Activated naive CD4-positive, alpha-beta T cell treated with anti-CD3 and anti-CD28 coated beads, Interleukin-2, amount 50 U/mL, for 72 hours (primary cell): Measurements from ENCODE around the gene PAPPA2. TPM values are rescaled to one million over a fixed set of nuclear protein-coding genes. Genes with fewer than 3 reads are reported as not detected.

ENCODE experiments used
- ATAC-seq, 2 donors: fragments of 150-1000 bp; cut with Tn5 transposase; 2 replicates each; pipeline ENCODE4 v1.10.0; 2021; ENCODE audit warnings: mild to moderate bottlenecking in 2 of 2, moderate library complexity in 2 of 2
- DNase-seq, 2 donors: peaks; one replicate each; pipeline ENCODE4 v3.0.0; 2021 to 2022; ENCODE audit warnings: low spot score in 2 of 2
- H3K27ac Mint-ChIP-seq, 2 donors: one replicate each; pipeline ENCODE4 v1.8.0; 2022; ENCODE audit warnings: mild to moderate bottlenecking in 2 of 2, mixed read lengths in 2 of 2
- H3K36me3 Mint-ChIP-seq, 2 donors: one replicate each; pipeline ENCODE4 v1.8.0; 2022; ENCODE audit warnings: mixed read lengths in 2 of 2
- H3K9me3 Mint-ChIP-seq, 2 donors: one replicate each; pipeline ENCODE4 v1.8.0; 2022; ENCODE audit warnings: mixed read lengths in 2 of 2
- total RNA-seq, 2 donors: library from RNA; stranded (reverse); gene quantifications; one replicate each; pipeline ENCODE4 v1.2.3, GENCODE V29; 2022

PAPPA2 gene
- total RNA-seq, 2 donors from 2014 or later = 1.3 to 2.1 TPM

DNA sequence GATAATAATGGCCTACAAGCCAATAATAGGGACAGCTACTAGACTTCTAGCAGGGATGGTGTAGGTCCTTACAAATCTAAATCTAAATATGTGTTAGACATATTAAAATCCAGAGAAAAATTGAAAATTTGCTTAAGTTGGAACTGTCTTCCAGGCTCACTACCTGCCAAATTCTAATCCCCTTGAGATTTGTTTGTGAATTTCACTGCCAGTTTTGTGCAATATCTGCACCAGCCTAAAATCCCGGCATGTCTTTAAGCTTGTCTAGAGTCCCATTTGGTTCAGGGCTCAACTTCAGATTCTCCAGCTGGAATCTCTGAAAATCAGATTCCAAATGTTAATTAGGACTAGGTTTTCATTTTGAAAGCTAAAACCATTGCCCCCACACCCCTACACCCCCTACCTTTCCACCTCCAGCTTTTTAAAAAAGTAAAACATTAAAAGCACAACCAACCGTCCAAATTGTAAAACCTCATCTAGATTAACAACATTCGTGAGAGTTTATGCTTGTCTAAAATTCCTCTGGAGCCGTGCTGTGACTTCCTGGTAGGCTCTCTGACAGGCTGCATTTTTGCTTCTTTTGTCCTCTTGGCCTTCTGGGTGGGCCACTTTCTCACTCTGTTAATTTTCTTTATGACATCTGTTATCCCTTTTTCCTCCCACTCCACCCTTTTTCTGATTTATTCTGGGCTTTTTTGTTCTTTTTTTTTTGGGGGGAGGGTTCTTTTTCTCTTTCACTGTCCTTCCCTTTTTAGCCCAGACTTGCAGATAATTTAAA is 348.7 kb downstream of the PAPPA2 start:
- H3K36me3 Mint-ChIP-seq = no peaks in the 10 kb centered on the region
- H3K9me3 Mint-ChIP-seq = peaks cover 4 to 9% of the 10 kb centered on the region in 2 donors
- ATAC-seq (no peak), DNase-seq (no peak)
- no peak overlapping the region for H3K27ac Mint-ChIP-seq

DNA sequence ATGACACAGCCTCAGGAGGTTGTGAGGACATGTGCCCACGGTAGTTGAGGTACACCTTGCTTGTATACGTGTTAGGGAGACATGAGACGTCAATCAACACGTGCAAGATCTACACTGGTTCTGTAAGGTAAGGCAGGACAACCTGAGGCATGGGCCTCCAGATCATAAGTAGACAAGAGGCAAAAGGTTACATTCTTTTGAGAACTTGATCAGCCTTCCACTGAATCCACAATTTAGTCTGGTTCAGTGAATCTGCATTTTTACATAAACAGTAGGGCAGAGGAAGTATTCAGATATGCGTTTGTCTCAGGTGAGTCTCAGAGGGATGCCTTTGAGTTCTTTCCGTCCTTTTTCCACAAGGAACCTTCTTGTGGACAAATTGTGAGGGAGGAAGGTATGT is 352.6 kb downstream of the PAPPA2 start:
- H3K36me3 Mint-ChIP-seq = no peaks in the 10 kb centered on the region
- H3K9me3 Mint-ChIP-seq = peaks cover 4 to 9% of the 10 kb centered on the region in 2 donors
- no peak for ATAC-seq
- no peak for DNase-seq
- no peak overlapping the region for H3K27ac Mint-ChIP-seq

DNA sequence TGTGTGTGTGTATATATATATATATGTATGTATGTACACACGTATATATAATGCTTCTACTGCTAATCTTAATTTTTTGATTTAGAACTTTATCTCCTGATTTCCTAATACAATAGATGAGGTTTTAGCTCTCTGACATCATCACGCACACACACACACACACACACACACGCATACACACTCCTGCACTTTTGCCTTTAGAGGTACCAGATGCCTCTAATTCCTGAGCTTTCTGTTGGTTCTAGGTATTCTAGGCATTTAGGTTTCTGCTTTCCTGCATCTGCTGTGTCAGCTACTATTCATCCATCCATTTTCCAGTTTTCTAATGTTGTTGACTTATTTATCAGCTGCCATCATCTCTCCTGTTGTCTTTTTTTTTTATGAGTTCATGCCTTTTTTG is 353.3 kb downstream of the PAPPA2 start:
- no peaks in the 10 kb centered on the region for H3K36me3 Mint-ChIP-seq
- H3K27ac Mint-ChIP-seq = no peak overlapping the region
- peaks cover 4 to 9% of the 10 kb centered on the region in 2 donors for H3K9me3 Mint-ChIP-seq
- no peak for ATAC-seq
- no peak for DNase-seq

DNA sequence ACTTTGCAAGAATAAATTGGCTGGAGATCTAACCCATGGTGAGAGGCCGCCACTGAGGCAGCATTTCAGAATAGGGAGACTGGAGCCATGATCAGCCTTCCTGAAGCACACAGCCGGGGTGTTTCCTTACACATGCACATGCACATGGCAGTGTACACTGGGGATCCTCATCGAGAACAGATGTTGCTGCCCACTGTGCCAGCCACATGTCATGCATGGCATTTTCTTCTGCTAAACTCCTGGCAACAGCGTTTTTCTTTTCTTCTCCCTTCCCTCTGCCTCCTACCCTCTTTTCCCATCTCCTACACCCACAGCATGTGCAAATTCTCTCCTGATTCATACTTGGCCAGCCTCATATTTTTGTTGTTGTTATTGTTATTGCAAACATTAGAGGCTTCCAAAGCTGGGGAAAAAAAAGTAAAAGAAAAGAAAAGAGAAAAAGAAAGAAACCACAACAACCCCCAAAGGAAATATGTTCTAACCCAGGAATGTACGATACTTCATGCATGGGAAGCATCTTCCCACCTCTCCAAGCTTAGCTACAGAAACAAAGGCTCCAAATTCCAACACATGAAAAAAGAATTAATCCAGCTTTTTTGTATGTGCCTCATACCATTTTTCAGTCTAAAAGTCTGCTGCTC is 357.5 kb downstream of the PAPPA2 start:
- H3K36me3 Mint-ChIP-seq = no peaks in the 10 kb centered on the region
- H3K27ac Mint-ChIP-seq = no peak overlapping the region
- DNase-seq = no peak
- ATAC-seq = no peak
- H3K9me3 Mint-ChIP-seq = peaks cover 0 to 6% of the 10 kb centered on the region in 2 donors

DNA sequence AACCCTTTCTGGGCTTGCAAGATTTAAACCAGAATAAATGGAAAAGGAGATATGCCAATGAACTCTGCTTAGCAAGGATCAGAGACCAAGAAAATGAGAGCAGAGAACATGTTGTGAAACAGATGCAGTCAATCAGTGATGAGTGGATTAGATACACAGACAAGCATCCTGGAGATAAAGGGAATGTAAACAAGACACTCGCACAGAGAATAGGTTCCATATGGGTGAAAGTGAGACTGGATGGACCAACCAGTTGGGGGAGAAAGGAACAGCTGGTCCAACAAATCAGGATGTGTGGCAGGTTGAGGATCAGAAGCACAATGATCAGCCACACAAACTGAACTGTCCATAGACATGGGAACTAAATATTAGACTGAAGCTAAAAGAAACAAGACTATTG is 363.3 kb downstream of the PAPPA2 start:
- DNase-seq (no peak), ATAC-seq (no peak)
- H3K9me3 Mint-ChIP-seq = peaks cover 7 to 17% of the 10 kb centered on the region in 2 donors
- H3K36me3 Mint-ChIP-seq = no peaks in the 10 kb centered on the region
- no peak overlapping the region for H3K27ac Mint-ChIP-seq

DNA sequence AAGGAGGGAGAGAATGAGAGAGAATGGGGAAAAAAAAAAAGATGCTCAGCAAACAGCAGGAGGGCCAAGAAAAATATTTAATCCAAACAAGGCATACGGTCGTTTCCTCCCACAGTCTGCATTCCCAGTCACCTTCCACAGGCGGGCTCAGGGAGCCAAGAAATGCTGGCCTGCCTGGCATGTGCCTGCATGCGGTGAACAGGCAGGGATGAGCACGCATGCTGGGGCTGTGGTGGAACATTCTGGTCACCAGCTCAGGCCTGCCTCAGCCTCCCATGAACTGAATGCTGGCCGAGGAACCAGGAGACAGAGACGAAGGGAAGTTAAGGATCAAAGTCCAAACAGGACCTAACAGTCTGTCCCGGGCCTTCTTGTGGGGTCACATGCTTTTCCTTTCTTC is 366.3 kb downstream of the PAPPA2 start:
- DNase-seq = no peak
- Mint-ChIP-seq H3K9me3 (peaks cover 7 to 11% of the 10 kb centered on the region in 2 donors), H3K36me3 (no peaks in the 10 kb centered on the region), H3K27ac (no peak overlapping the region)
- ATAC-seq = no peak

DNA sequence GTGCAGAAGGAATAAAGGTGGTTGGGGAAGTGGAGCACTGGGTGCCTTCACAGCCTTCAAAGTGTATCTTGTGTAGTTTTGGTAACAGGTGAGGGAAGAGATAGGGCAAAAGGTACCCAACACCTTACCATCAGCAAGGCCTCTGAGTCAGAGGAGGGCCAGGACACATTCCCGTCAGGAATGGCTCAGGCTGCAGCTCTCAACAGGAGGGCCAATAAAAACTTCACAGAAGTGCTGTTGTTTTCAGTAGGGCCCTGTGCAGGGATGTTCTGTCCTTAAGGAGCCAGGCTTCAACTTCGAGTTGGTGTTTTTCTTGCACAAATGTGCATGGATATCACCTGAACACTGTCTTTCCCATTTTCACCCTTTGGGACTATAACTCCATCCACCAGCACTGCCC is 368.2 kb downstream of the PAPPA2 start:
- DNase-seq = no peak
- Mint-ChIP-seq H3K36me3 (no peaks in the 10 kb centered on the region), H3K27ac (peak overlapping the region in 1 of 2 donors; percentile 40), H3K9me3 (peaks cover 7% of the 10 kb centered on the region in 2 donors)
- ATAC-seq = no peak

DNA sequence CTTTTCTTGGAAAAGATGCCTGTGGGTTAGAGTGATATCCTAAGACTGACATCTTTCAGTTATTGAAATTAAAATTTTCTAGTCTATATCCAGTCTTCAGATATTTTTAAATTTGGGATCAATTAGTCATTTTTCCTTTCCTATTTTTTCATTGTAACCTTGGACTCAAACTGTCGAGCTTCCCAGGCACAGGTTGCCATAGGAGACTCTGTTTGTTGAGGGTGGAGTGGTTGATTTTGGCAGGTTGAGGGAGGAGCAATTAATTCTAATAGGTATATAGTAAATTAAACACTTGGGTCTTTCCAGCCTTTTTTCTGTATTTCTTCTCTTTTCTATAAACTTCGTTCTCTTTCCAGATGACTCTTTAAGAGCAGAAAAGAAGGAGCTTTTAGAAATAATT is 374.7 kb downstream of the PAPPA2 start:
- no peak overlapping the region for H3K27ac Mint-ChIP-seq
- peaks cover 0 to 4% of the 10 kb centered on the region in 2 donors for H3K9me3 Mint-ChIP-seq
- peaks cover 0 to 4% of the 10 kb centered on the region in 2 donors for H3K36me3 Mint-ChIP-seq
- ATAC-seq (no peak), DNase-seq (no peak)

DNA sequence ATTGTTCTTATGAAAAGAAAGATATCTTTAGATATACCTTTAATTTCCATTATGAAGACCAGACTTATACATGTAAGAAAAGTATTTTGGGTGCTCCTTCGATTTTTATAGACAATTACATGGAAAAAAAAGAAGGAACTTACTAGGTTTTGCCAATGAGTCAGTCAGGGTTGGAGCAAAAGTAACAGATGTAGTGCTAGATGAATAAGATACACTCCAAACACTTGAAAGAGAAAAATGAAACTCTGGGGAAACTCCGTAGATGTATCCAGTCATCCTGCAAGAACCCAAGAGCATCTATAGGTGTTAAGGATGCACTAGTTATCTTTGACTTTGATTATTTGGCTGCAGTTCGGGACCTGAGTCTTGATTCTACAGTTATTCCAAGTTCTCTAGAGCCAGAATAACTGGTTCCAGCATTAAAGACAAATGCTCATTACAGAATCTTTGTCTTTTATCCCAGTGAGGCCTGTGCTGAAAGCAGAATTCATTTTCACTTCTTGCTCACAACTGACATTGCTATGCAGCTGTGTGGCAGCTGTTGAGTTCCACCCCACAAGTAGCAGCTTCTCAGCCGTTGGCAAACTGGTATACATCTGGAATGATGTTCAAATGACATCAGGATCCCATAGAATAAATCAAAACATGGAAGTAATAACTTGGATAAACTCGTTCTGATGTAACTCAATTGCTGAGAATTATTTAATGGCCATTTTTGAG is 375.5 kb downstream of the PAPPA2 start:
- no peak for ATAC-seq

DNA sequence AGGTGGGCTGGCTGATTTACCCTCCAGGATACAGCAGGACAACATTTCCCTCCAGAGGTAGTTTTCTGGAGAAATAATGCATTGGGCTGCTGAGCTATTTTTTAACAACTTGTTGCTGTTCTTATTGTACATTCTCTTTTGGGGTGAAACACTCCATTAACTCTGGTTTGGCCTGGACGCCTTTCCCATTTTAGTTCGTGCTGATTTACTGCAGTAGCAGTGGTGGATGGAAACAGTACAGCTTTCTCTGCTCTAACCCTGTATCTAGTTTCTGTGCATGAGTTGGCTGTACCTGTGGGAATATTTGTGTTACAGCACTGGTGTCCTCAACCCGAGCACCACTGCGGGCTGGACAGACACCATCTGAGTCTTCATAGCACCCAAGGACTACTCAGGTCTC is 376.2 kb downstream of the PAPPA2 start:
- Mint-ChIP-seq H3K36me3 (peaks cover 0 to 4% of the 10 kb centered on the region in 2 donors), H3K9me3 (peaks cover 0 to 4% of the 10 kb centered on the region in 2 donors), H3K27ac (no peak overlapping the region)
- DNase-seq (no peak), ATAC-seq (no peak)

More for the DNA sequence above, 375.5 kb downstream of the PAPPA2 start:
- Mint-ChIP-seq H3K36me3 (peaks cover 0 to 4% of the 10 kb centered on the region in 2 donors), H3K9me3 (peaks cover 0 to 4% of the 10 kb centered on the region in 2 donors), H3K27ac (no peak overlapping the region)
- no peak for DNase-seq

DNA sequence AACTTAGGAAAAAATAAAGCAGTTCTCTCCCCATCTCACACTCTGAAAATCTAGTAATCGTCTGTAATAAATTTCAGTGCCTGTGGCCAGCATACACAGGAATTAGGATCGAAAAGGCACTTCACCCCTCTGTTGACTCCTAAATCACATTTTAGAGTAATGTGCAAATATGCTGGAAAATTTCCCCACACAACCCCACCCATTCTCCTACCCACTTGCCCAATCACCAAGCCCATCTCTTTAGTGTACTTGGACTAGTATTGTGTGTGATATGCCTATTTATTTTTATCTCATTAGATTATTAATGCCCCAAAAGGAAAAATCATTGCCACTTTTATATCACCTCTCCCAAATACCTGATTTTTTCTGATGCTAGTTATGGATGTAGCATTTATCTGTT is 378.3 kb downstream of the PAPPA2 start:
- no peak overlapping the region for H3K27ac Mint-ChIP-seq
- peaks cover 0 to 4% of the 10 kb centered on the region in 2 donors for H3K36me3 Mint-ChIP-seq
- H3K9me3 Mint-ChIP-seq = peaks cover 0 to 4% of the 10 kb centered on the region in 2 donors
- no peak for ATAC-seq
- DNase-seq = no peak

DNA sequence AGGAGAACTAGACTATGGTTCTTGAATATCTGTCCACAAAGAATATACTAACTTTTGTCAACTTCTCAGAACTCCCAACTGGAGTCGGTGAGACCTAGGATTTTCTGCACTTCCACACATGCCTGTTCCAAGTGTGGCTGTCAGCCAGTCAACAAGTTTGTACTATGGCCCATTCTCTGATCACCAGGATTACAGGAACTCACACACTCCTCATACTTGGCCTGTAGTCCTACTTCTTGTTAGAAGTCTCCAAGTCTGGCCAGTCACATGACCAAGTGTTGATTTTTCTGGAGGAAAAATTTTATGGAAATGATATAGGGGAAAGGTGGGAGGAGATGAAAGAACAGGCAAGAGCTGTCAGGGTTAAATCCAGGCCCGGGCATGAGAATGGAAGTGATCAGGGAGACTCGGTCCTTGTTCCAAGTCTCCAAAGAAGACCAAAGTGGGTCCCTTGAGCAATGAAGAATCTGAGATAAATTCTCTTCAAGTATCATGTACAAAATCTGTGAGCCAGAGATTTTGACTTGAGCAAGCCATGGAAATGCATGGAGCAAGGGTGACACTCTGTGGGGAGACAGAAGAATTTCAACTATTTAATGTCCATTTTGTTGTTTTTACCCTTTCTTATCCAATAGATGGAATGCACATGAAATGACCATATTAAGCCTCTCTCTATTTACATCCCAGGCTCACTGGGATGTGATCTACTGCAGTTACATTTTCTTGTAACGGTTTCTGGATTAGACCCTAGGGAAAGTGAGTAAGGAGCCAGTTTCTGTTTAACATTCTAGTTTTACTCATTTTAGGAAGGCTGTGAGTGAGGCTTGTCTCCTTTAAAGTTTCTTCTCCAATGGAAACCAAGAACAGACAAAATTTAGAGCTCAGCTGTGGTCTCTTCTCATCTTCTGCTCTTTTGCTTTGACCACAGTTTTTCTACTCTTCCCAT is 380.6 kb downstream of the PAPPA2 start:
- H3K9me3 Mint-ChIP-seq = peaks cover 0 to 3% of the 10 kb centered on the region in 2 donors
- ATAC-seq (no peak), DNase-seq (no peak)
- H3K27ac Mint-ChIP-seq = no peak overlapping the region
- H3K36me3 Mint-ChIP-seq = peaks cover 0 to 2% of the 10 kb centered on the region in 2 donors

DNA sequence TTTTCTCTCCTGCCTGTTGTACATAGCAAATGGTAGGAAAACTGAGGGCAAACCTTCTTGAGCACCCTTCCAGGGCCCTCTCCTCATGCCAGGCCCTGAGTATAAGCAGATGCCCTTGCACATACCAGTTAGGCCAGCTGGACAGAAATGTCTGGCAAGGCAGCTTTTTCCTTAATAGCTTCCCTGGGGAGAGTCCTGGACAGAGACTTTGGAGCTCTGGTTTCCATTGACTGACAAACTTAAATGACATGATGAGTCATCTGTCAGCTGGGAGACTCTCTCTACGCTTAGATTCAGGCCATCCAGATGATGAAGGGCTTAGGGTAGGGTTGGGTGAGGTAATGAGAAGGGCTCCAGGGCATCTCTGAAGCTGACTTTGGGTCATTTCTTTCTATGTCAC is 384.1 kb downstream of the PAPPA2 start:
- Mint-ChIP-seq H3K9me3 (no peaks in the 10 kb centered on the region), H3K36me3 (no peaks in the 10 kb centered on the region), H3K27ac (no peak overlapping the region)
- DNase-seq (no peak), ATAC-seq (no peak)

DNA sequence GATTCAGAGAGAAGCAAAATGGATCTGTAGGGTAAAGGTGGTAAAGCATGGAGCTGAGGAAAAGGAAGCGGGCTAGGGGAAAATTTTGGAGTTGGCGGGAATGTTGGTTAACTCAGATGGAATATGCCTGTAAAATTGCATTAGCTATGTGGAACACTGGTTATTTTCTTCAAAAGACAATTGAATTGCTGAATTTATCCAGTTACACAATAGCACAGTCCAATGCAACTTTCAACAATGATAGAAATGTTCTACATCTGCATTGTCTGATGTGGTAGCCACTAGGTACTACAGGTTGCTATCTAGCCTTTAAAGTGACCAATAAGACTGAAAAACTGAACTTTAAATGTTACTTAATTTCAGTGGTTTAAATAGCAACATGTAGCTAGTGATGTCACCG is 386.3 kb downstream of the PAPPA2 start:
- no peak overlapping the region for H3K27ac Mint-ChIP-seq
- H3K36me3 Mint-ChIP-seq = no peaks in the 10 kb centered on the region
- H3K9me3 Mint-ChIP-seq = peaks cover 0 to under 1% of the 10 kb centered on the region in 2 donors
- DNase-seq (no peak), ATAC-seq (no peak)

DNA sequence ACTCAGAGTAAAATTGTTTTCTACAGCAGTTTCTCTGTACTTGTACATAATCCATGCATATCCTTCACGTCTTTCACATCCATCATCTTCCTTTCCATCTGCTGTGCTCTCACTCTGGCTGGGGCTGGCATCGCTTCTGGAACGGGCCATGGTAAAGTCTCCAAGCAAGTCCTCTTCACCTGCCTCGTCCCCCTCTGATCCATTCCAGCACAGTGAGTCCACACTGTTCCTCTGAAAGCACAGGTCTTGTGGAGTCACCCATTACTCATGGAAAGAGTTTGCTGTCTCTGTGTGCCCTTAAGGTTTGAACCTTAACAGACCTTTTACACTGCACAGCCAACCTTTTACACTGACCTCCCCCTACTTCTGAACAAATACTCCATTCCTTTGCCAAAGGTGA is 387.9 kb downstream of the PAPPA2 start:
- H3K36me3 Mint-ChIP-seq = no peaks in the 10 kb centered on the region
- no peak overlapping the region for H3K27ac Mint-ChIP-seq
- DNase-seq (no peak), ATAC-seq (no peak)
- H3K9me3 Mint-ChIP-seq = peaks cover 4% of the 10 kb centered on the region in 2 donors

DNA sequence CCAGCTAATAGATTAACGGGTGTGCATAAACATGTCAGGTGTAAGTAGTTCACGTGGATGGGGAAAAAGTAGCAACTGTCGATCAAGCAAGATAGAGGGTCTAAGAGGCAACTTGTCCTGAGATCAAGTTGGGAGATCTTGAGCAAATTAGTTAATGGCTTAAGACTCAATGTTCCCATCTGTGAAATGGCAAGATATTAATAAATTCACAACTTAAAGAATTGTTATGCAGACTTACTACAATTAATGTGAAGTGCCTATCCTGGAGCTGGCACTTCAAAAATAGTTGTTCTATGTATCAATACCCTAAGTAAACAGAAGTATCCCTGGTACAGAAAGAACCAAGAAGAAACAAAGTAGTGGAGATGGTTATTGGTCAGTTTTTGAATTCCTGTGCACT is 389.1 kb downstream of the PAPPA2 start:
- Mint-ChIP-seq H3K27ac (no peak overlapping the region), H3K36me3 (no peaks in the 10 kb centered on the region), H3K9me3 (peaks cover 4 to 5% of the 10 kb centered on the region in 2 donors)
- ATAC-seq (no peak), DNase-seq (no peak)
